Measurements from ENCODE around the gene ARHGAP6. TPM values are rescaled to one million over a fixed set of nuclear protein-coding genes. Genes with fewer than 3 reads are reported as not detected.

The ARHGAP6 gene
- total and polyA plus RNA-seq, 2 experiments from 2014 or later, result 0.08 to 0.54 TPM

DNA sequence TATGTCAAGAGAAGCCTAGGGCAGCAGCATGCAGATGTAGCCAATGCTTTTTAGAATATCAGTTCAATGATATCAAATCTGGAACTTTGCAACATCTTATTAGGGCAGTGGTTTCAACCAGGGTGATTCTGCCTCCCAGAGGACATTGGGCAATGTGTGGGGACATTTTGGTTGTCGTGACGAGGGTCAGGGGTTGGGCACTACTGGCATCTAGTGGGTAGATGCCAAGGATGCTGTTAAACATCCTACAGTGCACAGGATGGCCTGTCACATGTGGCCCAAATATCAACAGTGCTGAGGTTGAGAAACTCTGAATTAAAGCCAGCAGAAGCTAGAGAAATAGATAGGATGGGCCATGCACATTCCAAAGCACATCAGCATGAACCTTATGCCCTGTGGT lies 220.2 kb downstream of the ARHGAP6 start:
- 92 to 100% methylated on average over 2 of the region's 2 CpGs for WGBS, 2 experiments (ENCODE audit: low coverage in 1 of 2, low lambda C conversion rate in 2 of 2, missing lambda C conversion rate in 2 of 2)
- H3K27me3 ChIP-seq (replicated peaks; ENCODE audit: insufficient read depth), result no peaks in the 10 kb centered on the region
- in situ Hi-C loops (cut with MboI), result no loop called here
- no peaks in the 10 kb centered on the region for H4K20me1 ChIP-seq (ENCODE audit: insufficient read depth)
- peaks cover 5% of the 10 kb centered on the region; the same call in 1 of the 2 replicates for H3F3A ChIP-seq (ENCODE audit: insufficient read depth)
- no peak overlapping the region for H3K9ac ChIP-seq
- no peaks in the 10 kb centered on the region for H3K9me2 ChIP-seq (ENCODE audit: insufficient read depth)
- H3K4me1 ChIP-seq (ENCODE audit: insufficient read depth), result peaks cover 15% of the 10 kb centered on the region
- TF ChIP-seq EZH2 (IDR thresholded peaks at IDR 0.05; ENCODE audit: insufficient read depth, poor library complexity, severe bottlenecking), result no peak
- H3K36me3 ChIP-seq (ENCODE audit: low read depth), result no peaks in the 10 kb centered on the region
- no peak overlapping the region for H3K4me2 ChIP-seq (ENCODE audit: unreplicated experiment)
- no peak overlapping the region for H3K4me3 ChIP-seq
- no peak for DNase-seq
- no peak overlapping the region for H3K27ac ChIP-seq
- H2AFZ ChIP-seq, result no peak overlapping the region
- H3K79me2 ChIP-seq (ENCODE audit: insufficient read depth), result no peaks in the 10 kb centered on the region
- H3K9me3 ChIP-seq (ENCODE audit: low read depth), result no peaks in the 10 kb centered on the region

DNA sequence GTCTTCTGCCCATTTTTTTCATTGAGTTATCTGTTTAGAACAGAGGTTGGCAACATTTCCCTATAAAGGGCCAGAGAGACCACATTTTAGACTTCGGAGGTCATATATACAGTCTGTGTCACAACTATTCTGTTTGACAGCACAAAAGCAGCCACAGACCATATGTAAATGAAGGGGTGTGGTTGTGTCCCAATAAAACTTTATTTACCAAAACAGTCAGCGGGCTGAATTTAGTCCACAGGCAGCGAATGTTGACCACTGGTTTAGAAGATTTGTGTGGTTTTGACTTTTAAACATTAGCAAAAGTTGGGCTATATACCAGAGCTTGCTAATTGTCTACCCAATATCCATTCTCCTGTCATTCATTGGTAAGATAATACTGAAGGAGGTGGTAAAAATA lies 221.7 kb downstream of the ARHGAP6 start:
- H3K27me3 ChIP-seq (replicated peaks; ENCODE audit: insufficient read depth), result no peaks in the 10 kb centered on the region
- 62 to 67% methylated on average over 3 of the region's 3 CpGs for WGBS, 2 experiments (ENCODE audit: low coverage in 1 of 2, low lambda C conversion rate in 2 of 2, missing lambda C conversion rate in 2 of 2)
- peaks cover 5% of the 10 kb centered on the region; the same call in 1 of the 2 replicates for H3F3A ChIP-seq (ENCODE audit: insufficient read depth)
- H4K20me1 ChIP-seq (ENCODE audit: insufficient read depth), result no peaks in the 10 kb centered on the region
- H3K4me2 ChIP-seq (ENCODE audit: unreplicated experiment), result no peak overlapping the region
- no peak overlapping the region for H3K4me3 ChIP-seq
- no peak overlapping the region for H2AFZ ChIP-seq
- H3K9ac ChIP-seq, result no peak overlapping the region
- peaks cover 17% of the 10 kb centered on the region for H3K4me1 ChIP-seq (ENCODE audit: insufficient read depth)
- TF ChIP-seq EZH2phosphoT487 (IDR thresholded peaks at IDR 0.05; ENCODE audit: insufficient read depth, low read depth), result no peak
- TF ChIP-seq EZH2 (IDR thresholded peaks at IDR 0.05; ENCODE audit: insufficient read depth, poor library complexity, severe bottlenecking), result no peak
- H3K9me2 ChIP-seq (ENCODE audit: insufficient read depth), result no peaks in the 10 kb centered on the region
- in situ Hi-C loops (cut with MboI), result no loop called here
- no peak overlapping the region for H3K27ac ChIP-seq
- H3K36me3 ChIP-seq (ENCODE audit: low read depth), result no peaks in the 10 kb centered on the region
- H3K79me2 ChIP-seq (ENCODE audit: insufficient read depth), result no peaks in the 10 kb centered on the region
- H3K9me3 ChIP-seq (ENCODE audit: low read depth), result no peaks in the 10 kb centered on the region
- DNase-seq, result no peak

DNA sequence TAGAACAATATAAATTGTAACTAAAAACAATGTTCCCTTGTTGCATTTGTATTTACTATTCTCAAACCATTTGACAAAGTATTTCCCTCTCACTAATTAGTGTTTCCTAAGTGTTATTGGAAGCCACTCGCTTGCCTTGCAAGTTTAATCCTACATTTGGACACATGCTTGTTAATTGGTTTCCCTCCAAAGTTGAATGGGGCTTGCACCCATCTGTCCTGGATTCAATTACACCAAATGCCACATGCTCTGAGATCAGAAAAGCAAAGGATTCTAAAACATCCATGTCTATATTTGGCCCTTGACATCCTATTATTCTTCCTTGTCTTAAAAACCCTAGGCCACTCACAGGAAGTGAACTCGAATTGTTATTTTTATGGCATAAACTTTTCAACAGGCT lies 225.9 kb downstream of the ARHGAP6 start:
- 23 to 32% methylated on average over 2 of the region's 2 CpGs for WGBS, 2 experiments (ENCODE audit: low coverage in 1 of 2, low lambda C conversion rate in 2 of 2, missing lambda C conversion rate in 2 of 2)
- peaks cover 42% of the 10 kb centered on the region for H3K4me1 ChIP-seq (ENCODE audit: insufficient read depth)
- no peak for DNase-seq

DNA sequence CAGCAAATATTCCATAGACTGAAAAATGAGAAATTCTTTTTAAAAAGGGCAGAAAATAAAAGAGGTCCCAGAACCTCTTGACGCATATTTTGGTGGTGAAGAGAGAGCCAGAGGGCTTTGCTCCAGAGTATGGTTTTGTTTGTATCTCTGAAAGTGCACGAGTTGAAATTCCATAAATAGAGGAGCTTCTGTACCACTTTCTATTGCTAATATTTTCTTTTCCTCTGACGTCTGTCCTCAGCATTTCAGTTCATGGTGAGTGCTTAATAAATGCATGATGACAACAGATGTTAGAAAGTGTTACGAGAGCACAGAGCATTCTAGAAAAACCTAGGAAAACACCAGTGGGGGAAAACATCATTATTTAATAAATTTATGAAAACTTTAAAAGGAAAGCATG lies 227.0 kb downstream of the ARHGAP6 start:
- H3K27ac ChIP-seq, result peak overlapping the region; percentile 21; the same call in 1 of the 2 replicates
- 0 out of 2 replicates have a peak overlapping the region, but pooled peaks have one; percentile 29 for H2AFZ ChIP-seq
- H3K27me3 ChIP-seq (replicated peaks; ENCODE audit: insufficient read depth), result no peaks in the 10 kb centered on the region
- TF ChIP-seq EZH2phosphoT487 (IDR thresholded peaks at IDR 0.05; ENCODE audit: insufficient read depth, low read depth), result no peak
- TF ChIP-seq EZH2 (IDR thresholded peaks at IDR 0.05; ENCODE audit: insufficient read depth, poor library complexity, severe bottlenecking), result no peak
- H3K9me3 ChIP-seq (ENCODE audit: low read depth), result no peaks in the 10 kb centered on the region
- peak overlapping the region; percentile 8; the same call in 1 of the 2 replicates for H3K9ac ChIP-seq
- 20 to 27% methylated on average over 4 of the region's 4 CpGs for WGBS, 2 experiments (ENCODE audit: low coverage in 1 of 2, low lambda C conversion rate in 2 of 2, missing lambda C conversion rate in 2 of 2)
- no peaks in the 10 kb centered on the region for H3K79me2 ChIP-seq (ENCODE audit: insufficient read depth)
- peaks cover 18% of the 10 kb centered on the region; the same call in 1 of the 2 replicates for H3F3A ChIP-seq (ENCODE audit: insufficient read depth)
- no peaks in the 10 kb centered on the region for H4K20me1 ChIP-seq (ENCODE audit: insufficient read depth)
- H3K36me3 ChIP-seq (ENCODE audit: low read depth), result no peaks in the 10 kb centered on the region
- H3K4me3 ChIP-seq, result peak overlapping the region; percentile 13; the same call in 1 of the 2 replicates
- peak; percentile 30 for DNase-seq
- no peak overlapping the region for H3K4me2 ChIP-seq (ENCODE audit: unreplicated experiment)
- H3K9me2 ChIP-seq (ENCODE audit: insufficient read depth), result no peaks in the 10 kb centered on the region
- in situ Hi-C loops (cut with MboI), result no loop called here
- peaks cover 44% of the 10 kb centered on the region for H3K4me1 ChIP-seq (ENCODE audit: insufficient read depth)

More for the DNA sequence above, 225.9 kb downstream of the ARHGAP6 start:
- no peaks in the 10 kb centered on the region for H3K36me3 ChIP-seq (ENCODE audit: low read depth)
- no peaks in the 10 kb centered on the region for H3K79me2 ChIP-seq (ENCODE audit: insufficient read depth)
- no peak overlapping the region for H3K4me2 ChIP-seq (ENCODE audit: unreplicated experiment)
- H3K9me2 ChIP-seq (ENCODE audit: insufficient read depth), result no peaks in the 10 kb centered on the region
- no peak for TF ChIP-seq EZH2 (IDR thresholded peaks at IDR 0.05; ENCODE audit: insufficient read depth, poor library complexity, severe bottlenecking)
- TF ChIP-seq EZH2phosphoT487 (IDR thresholded peaks at IDR 0.05; ENCODE audit: insufficient read depth, low read depth), result no peak
- no peak overlapping the region for H3K27ac ChIP-seq
- no peaks in the 10 kb centered on the region for H3K27me3 ChIP-seq (replicated peaks; ENCODE audit: insufficient read depth)
- H2AFZ ChIP-seq, result no peak overlapping the region
- no peaks in the 10 kb centered on the region for H3K9me3 ChIP-seq (ENCODE audit: low read depth)
- H3K4me3 ChIP-seq, result no peak overlapping the region
- H4K20me1 ChIP-seq (ENCODE audit: insufficient read depth), result no peaks in the 10 kb centered on the region
- in situ Hi-C loops (cut with MboI), result no loop called here
- H3K9ac ChIP-seq, result no peak overlapping the region
- H3F3A ChIP-seq (ENCODE audit: insufficient read depth), result peaks cover 13% of the 10 kb centered on the region; the same call in 1 of the 2 replicates

All from GM23248 (cell line).